ENCODE data around the gene RTF2. TPM values are rescaled to one million over a fixed set of nuclear protein-coding genes. Genes with fewer than 3 reads are reported as not detected.

The RTF2 gene
- total RNA-seq, 1 donor from 2014 or later: 79.9 TPM

DNA sequence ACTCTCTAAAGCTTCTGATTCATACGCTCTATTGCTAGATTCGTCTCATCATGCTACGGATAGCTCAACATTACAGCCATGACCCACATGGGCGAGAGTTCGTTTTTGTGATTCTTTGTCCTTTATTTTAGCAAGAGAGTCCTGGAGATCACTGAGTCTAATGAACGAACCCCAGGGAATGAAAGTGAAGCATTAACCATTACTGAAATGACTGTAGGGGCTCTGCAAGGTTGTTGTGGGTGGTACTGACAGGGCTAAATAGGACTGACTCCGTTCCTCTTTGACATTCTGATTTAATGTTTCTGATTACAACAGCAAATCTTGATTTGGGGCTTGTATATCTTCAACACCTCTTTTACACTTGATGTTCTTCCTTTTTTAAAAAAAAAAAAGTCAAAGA is 13.7 kb upstream of the RTF2 start:
- TF ChIP-seq, protein P1, sequence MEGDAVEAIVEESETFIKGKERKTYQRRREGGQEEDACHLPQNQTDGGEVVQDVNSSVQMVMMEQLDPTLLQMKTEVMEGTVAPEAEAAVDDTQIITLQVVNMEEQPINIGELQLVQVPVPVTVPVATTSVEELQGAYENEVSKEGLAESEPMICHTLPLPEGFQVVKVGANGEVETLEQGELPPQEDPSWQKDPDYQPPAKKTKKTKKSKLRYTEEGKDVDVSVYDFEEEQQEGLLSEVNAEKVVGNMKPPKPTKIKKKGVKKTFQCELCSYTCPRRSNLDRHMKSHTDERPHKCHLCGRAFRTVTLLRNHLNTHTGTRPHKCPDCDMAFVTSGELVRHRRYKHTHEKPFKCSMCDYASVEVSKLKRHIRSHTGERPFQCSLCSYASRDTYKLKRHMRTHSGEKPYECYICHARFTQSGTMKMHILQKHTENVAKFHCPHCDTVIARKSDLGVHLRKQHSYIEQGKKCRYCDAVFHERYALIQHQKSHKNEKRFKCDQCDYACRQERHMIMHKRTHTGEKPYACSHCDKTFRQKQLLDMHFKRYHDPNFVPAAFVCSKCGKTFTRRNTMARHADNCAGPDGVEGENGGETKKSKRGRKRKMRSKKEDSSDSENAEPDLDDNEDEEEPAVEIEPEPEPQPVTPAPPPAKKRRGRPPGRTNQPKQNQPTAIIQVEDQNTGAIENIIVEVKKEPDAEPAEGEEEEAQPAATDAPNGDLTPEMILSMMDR (IDR thresholded peaks at IDR 0.05; ENCODE audit: unreplicated experiment): no peak
- Mint-ChIP-seq H3K9me3 (ENCODE audit: unreplicated experiment) (no peaks in the 10 kb centered on the region), H3K4me3 (ENCODE audit: unreplicated experiment) (no peak overlapping the region), H3K36me3 (ENCODE audit: low read depth, unreplicated experiment) (no peaks in the 10 kb centered on the region), H3K4me1 (ENCODE audit: unreplicated experiment) (peaks cover 10% of the 10 kb centered on the region), H3K27ac (ENCODE audit: unreplicated experiment) (no peak overlapping the region), H3K27me3 (ENCODE audit: unreplicated experiment) (peaks cover 4% of the 10 kb centered on the region)
- DNase-seq (ENCODE audit: low spot score): no peak

DNA sequence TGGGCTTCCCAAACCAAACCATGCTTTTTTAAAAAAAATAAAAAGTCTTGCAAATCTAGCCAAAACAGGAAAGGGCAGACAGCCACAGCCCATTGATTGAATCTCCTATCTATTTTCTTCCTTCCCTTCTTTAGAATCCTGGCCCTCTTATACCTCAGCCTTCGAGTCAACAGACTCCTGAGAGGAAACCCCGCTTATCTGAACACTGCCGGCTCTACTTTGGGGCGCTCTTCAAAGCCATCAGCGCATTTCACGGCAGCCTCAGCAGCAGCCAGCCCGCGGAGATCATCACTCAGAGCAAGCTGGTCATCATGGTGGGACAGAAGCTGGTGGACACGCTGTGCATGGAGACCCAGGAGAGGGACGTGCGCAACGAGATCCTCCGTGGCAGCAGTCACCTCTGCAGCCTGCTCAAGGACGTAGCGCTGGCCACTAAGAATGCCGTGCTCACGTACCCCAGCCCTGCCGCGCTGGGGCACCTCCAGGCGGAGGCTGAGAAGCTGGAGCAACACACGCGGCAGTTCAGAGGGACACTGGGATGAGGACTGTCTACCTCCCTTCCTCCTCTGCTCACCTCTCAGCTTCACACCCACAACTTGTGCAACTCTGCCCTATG is 10.1 kb upstream of the RTF2 start:
- peaks cover 12% of the 10 kb centered on the region for H3K4me1 Mint-ChIP-seq (ENCODE audit: unreplicated experiment)
- no peaks in the 10 kb centered on the region for H3K36me3 Mint-ChIP-seq (ENCODE audit: low read depth, unreplicated experiment)
- H3K9me3 Mint-ChIP-seq (ENCODE audit: unreplicated experiment): no peaks in the 10 kb centered on the region
- H3K27me3 Mint-ChIP-seq (ENCODE audit: unreplicated experiment): no peaks in the 10 kb centered on the region
- no peak for DNase-seq (ENCODE audit: low spot score)
- TF ChIP-seq, protein P1 (IDR thresholded peaks at IDR 0.05; ENCODE audit: unreplicated experiment): no peak
- H3K27ac Mint-ChIP-seq (ENCODE audit: unreplicated experiment): no peak overlapping the region
- no peak overlapping the region for H3K4me3 Mint-ChIP-seq (ENCODE audit: unreplicated experiment)

DNA sequence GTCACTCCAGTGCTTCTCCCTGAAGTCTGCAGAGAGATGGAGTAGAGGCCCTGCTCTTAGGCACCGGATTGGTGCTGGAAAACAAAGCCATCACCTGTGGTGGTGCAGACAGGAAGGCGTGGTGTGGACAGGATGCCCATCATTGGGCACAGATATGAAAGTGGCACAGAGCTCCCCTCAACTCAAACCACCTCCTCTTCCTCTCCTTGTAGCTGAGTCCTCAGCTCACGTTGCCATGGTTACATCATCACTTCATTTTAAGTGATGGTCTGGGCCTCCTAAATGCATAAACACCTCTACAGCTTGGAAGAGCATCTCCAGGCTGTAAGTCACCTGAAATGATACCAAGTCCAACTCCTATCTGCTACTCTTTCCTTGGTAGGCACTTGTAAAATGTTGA is 8.0 kb upstream of the RTF2 start:
- no peaks in the 10 kb centered on the region for H3K27me3 Mint-ChIP-seq (ENCODE audit: unreplicated experiment)
- no peaks in the 10 kb centered on the region for H3K9me3 Mint-ChIP-seq (ENCODE audit: unreplicated experiment)
- DNase-seq (ENCODE audit: low spot score): no peak
- H3K36me3 Mint-ChIP-seq (ENCODE audit: low read depth, unreplicated experiment): no peaks in the 10 kb centered on the region
- H3K4me3 Mint-ChIP-seq (ENCODE audit: unreplicated experiment): no peak overlapping the region
- H3K27ac Mint-ChIP-seq (ENCODE audit: unreplicated experiment): no peak overlapping the region
- TF ChIP-seq, protein P1 (IDR thresholded peaks at IDR 0.05; ENCODE audit: unreplicated experiment): no peak
- H3K4me1 Mint-ChIP-seq (ENCODE audit: unreplicated experiment): peaks cover 17% of the 10 kb centered on the region

DNA sequence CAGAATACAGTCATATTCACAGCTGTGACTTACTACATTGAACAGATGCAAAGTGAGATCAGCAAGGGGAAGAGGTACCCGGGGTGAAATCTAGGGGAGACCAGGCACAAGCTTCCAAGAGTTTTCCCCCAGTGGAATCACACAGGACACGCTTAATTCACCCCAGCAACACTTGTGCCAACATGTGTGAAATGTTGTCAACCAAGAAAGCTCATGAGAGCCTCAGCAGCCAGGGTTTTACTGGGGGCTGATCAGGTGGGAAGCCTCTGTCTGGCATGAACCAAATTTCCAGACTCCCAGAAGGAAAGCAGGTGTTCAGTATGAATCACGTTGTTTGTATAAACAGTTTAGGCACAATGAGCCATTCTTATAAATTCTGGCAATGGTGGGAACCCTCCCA is 6.9 kb upstream of the RTF2 start:
- no peak overlapping the region for H3K4me3 Mint-ChIP-seq (ENCODE audit: unreplicated experiment)
- TF ChIP-seq, protein P1 (IDR thresholded peaks at IDR 0.05; ENCODE audit: unreplicated experiment): no peak
- H3K9me3 Mint-ChIP-seq (ENCODE audit: unreplicated experiment): no peaks in the 10 kb centered on the region
- no peaks in the 10 kb centered on the region for H3K36me3 Mint-ChIP-seq (ENCODE audit: low read depth, unreplicated experiment)
- peaks cover 17% of the 10 kb centered on the region for H3K4me1 Mint-ChIP-seq (ENCODE audit: unreplicated experiment)
- no peak overlapping the region for H3K27ac Mint-ChIP-seq (ENCODE audit: unreplicated experiment)
- no peak for DNase-seq (ENCODE audit: low spot score)
- no peaks in the 10 kb centered on the region for H3K27me3 Mint-ChIP-seq (ENCODE audit: unreplicated experiment)

DNA sequence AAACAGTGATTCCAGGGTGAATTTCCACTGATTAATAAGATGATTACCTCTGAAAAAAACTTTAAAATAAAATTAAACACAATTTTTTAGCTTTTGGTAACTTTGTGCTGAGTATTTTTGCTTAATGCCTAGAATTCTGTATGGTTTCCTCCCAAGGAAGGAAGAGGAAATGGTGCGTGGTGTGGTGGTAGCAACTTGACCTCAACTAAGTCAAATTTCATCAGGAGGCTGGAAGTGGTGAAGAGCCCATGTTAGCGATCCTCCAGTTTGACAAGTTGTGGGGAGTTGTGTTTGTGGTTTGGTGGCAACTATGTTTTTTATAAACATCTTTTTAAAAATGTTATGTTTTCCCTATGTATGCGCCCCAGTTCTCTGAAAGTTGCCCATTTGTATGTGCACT is 5.0 kb upstream of the RTF2 start:
- Mint-ChIP-seq H3K36me3 (ENCODE audit: low read depth, unreplicated experiment) (no peaks in the 10 kb centered on the region), H3K27ac (ENCODE audit: unreplicated experiment) (no peak overlapping the region), H3K4me3 (ENCODE audit: unreplicated experiment) (no peak overlapping the region), H3K4me1 (ENCODE audit: unreplicated experiment) (peaks cover 8% of the 10 kb centered on the region), H3K9me3 (ENCODE audit: unreplicated experiment) (no peaks in the 10 kb centered on the region), H3K27me3 (ENCODE audit: unreplicated experiment) (no peaks in the 10 kb centered on the region)
- TF ChIP-seq, protein P1 (IDR thresholded peaks at IDR 0.05; ENCODE audit: unreplicated experiment): no peak
- no peak for DNase-seq (ENCODE audit: low spot score)

All from endothelial cell (in vitro differentiated cells).